Fibroblast of lung (primary cell): ENCODE data around the gene SAMD7. TPM values are rescaled to one million over a fixed set of nuclear protein-coding genes. Genes with fewer than 3 reads are reported as not detected.

Source experiments
- DNase-seq, 2 donors: peaks; one replicate each; pipeline versions ENCODE4 v3.0.0 to v3.0.0-alpha.2; 2010; ENCODE audit warnings: low read depth in 2 of 2
- H2AFZ ChIP-seq: 2 replicates; pipeline ENCODE4 v1.5.1; 2012; ENCODE audit warnings: low read length, control low read depth, inconsistent platforms
- H3K27ac ChIP-seq: 2 replicates; pipeline ENCODE4 v1.5.1; 2011; ENCODE audit warnings: low read length, control low read depth; ENCODE audit not compliant: insufficient read depth
- H3K27me3 ChIP-seq: 2 replicates; pipeline ENCODE4 v1.5.1; 2011; ENCODE audit warnings: mild to moderate bottlenecking, low read length; ENCODE audit not compliant: control insufficient read depth, insufficient read depth
- H3K36me3 ChIP-seq: 2 replicates; pipeline ENCODE4 v1.5.1; 2011; ENCODE audit warnings: low read length; ENCODE audit not compliant: control insufficient read depth, insufficient read depth
- H3K4me1 ChIP-seq: 2 replicates; pipeline ENCODE4 v1.5.1; 2011; ENCODE audit warnings: low read length; ENCODE audit not compliant: control insufficient read depth, insufficient read depth; ENCODE audit errors: extremely low read depth
- H3K4me2 ChIP-seq: 2 replicates; pipeline ENCODE4 v1.5.1; 2011; ENCODE audit warnings: low read length, control low read depth; ENCODE audit not compliant: insufficient read depth; ENCODE audit errors: extremely low read depth
- H3K4me3 ChIP-seq, 4 experiments: fragments of 200-600 bp in 1 of 4; sonication (generic) in 1 of 4; replicated peaks in 1 of 4; 2 replicates each; pipeline ENCODE4 v1.5.1; 2011 to 2016; ENCODE audit warnings: low read length in 4 of 4, low read depth in 3 of 4, mild to moderate bottlenecking in 3 of 4, control low read depth in 2 of 4, inconsistent platforms in 1 of 4, mixed read lengths in 1 of 4; ENCODE audit not compliant: insufficient read depth in 1 of 4; ENCODE audit errors: control extremely low read depth in 1 of 4
- H3K79me2 ChIP-seq: 2 replicates; pipeline ENCODE4 v1.5.1; 2012; ENCODE audit warnings: mild to moderate bottlenecking, low read length, inconsistent platforms; ENCODE audit not compliant: control insufficient read depth, insufficient read depth
- H3K9ac ChIP-seq: 2 replicates; pipeline ENCODE4 v1.5.1; 2011; ENCODE audit warnings: mild to moderate bottlenecking, low read length, control low read depth; ENCODE audit not compliant: insufficient read depth
- H3K9me3 ChIP-seq: 2 replicates; pipeline ENCODE4 v1.5.1; 2012; ENCODE audit warnings: low read depth, low read length; ENCODE audit not compliant: control insufficient read depth, insufficient read depth
- H4K20me1 ChIP-seq: 2 replicates; pipeline ENCODE4 v1.5.1; 2011; ENCODE audit warnings: low read length; ENCODE audit not compliant: control insufficient read depth, insufficient read depth; ENCODE audit errors: extremely low read depth
- CTCF ChIP-seq, 2 donors: IDR thresholded peaks in 1 of 2; conservative IDR thresholded peaks in 1 of 2; 1 replicate in 1 of 2; 2 replicates in 1 of 2; pipeline ENCODE4 v1.5.1; 2011 to 2012; ENCODE audit warnings: low read length in 2 of 2, control low read depth in 1 of 2, inconsistent platforms in 1 of 2, low read depth in 1 of 2, mild to moderate bottlenecking in 1 of 2
- EZH2 ChIP-seq: IDR thresholded peaks from 2 replicates; pipeline ENCODE4 v1.5.1; 2012; ENCODE audit warnings: low read length, control low read depth, mild to moderate bottlenecking; ENCODE audit errors: missing control alignments
- polyA plus RNA-seq, 2 donors: library from polyadenylated mRNA; depleted of rRNA in 1 of 2; stranded (reverse) in 1 of 2; unstranded in 1 of 2; fragments of >200 nt; gene quantifications; 2 replicates each; pipeline ENCODE4 v1.2.1, GENCODE V29; 2011 to 2012; ENCODE audit warnings: missing spikeins in 1 of 2
- total RNA-seq: library from RNA; depleted of rRNA; stranded (reverse); fragments of >200 nt; gene quantifications from 2 replicates; pipeline ENCODE4 v1.2.1, GENCODE V29; 2014

SAMD7 gene
- total and polyA plus RNA-seq, 2 donors (not counting 1 experiment from before 2014, with no cell fraction given): not detected

DNA sequence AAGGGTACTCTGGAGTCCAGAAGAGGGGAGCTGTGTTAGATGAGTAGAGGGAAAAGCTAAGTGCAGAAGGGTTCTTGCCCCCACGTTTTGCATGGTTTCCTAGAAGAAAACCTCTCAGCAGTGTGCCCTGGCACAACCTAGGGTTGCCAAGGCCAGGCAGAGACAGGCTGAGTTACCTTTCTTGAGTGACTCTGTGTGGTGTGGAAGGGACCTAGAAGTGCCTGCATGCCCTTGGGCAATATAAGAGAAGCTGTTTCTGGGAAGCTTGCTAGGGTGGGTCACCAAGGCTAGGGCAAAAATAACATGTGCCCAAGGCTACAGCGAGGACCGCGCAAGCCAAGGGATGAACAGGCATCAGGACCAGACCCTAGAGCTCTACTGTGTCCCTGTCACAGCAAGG is 3.4 kb upstream of the SAMD7 start:
- DNase-seq: no peak
- H3K9ac ChIP-seq: no peak overlapping the region
- no peaks in the 10 kb centered on the region for H3K9me3 ChIP-seq
- H3K4me3 ChIP-seq: no peak overlapping the region
- no peaks in the 10 kb centered on the region for H3K27me3 ChIP-seq
- TF ChIP-seq EZH2 (no peak), CTCF (conservative IDR thresholded peaks at IDR 0.05 in 1 of 2, IDR thresholded peaks at IDR 0.05 in 1 of 2; ENCODE audit: low read depth in 1 of 2, low read length in 2 of 2) (no peak)
- H2AFZ ChIP-seq: no peak overlapping the region
- no peaks in the 10 kb centered on the region for H3K36me3 ChIP-seq
- no peaks in the 10 kb centered on the region for H4K20me1 ChIP-seq
- H3K4me2 ChIP-seq: no peak overlapping the region
- H3K79me2 ChIP-seq: no peaks in the 10 kb centered on the region
- H3K27ac ChIP-seq: no peak overlapping the region
- H3K4me1 ChIP-seq: no peaks in the 10 kb centered on the region

- no peak overlapping the region for H3K4me2 ChIP-seq
- H3K9ac ChIP-seq: no peak overlapping the region
- no peaks in the 10 kb centered on the region for H3K4me1 ChIP-seq
Observed at GRCh38 chr3:169913323-169913722, 2.0 kb downstream of the SAMD7 start.

GRCh38 chr3:169914321-169914720 is 2.9 kb downstream of the SAMD7 start:
- Histone ChIP-seq H3K9ac (no peak overlapping the region), H4K20me1 (no peaks in the 10 kb centered on the region), H3K36me3 (no peaks in the 10 kb centered on the region), H3K27ac (no peak overlapping the region), H3K27me3 (no peaks in the 10 kb centered on the region), H2AFZ (no peak overlapping the region), H3K4me3 (no peak overlapping the region), H3K4me2 (no peak overlapping the region), H3K4me1 (no peaks in the 10 kb centered on the region), H3K79me2 (no peaks in the 10 kb centered on the region), H3K9me3 (no peaks in the 10 kb centered on the region)
- peak; percentile 17 to 64 for DNase-seq
- TF ChIP-seq CTCF (conservative IDR thresholded peaks at IDR 0.05 in 1 of 2, IDR thresholded peaks at IDR 0.05 in 1 of 2; ENCODE audit: low read depth in 1 of 2, low read length in 2 of 2) (no peak), EZH2 (no peak)

More at GRCh38 chr3:169913323-169913722, 2.0 kb downstream of the SAMD7 start:
- DNase-seq: no peak
- H3K36me3 ChIP-seq: no peaks in the 10 kb centered on the region
- H3K27me3 ChIP-seq: no peaks in the 10 kb centered on the region
- no peak overlapping the region for H2AFZ ChIP-seq
- no peaks in the 10 kb centered on the region for H4K20me1 ChIP-seq
- no peaks in the 10 kb centered on the region for H3K9me3 ChIP-seq
- H3K4me3 ChIP-seq: no peak overlapping the region
- no peak overlapping the region for H3K27ac ChIP-seq
- TF ChIP-seq CTCF (conservative IDR thresholded peaks at IDR 0.05 in 1 of 2, IDR thresholded peaks at IDR 0.05 in 1 of 2; ENCODE audit: low read depth in 1 of 2, low read length in 2 of 2) (no peak), EZH2 (no peak)
- H3K79me2 ChIP-seq: no peaks in the 10 kb centered on the region
